Measurements from ENCODE around the gene HAND2.

Gene HAND2

GRCh38 chr4:173529477-173530325 is at the start of gene HAND2:
Gene HAND2, minus strand, starts transcription at chr4:173530229. Its CDS starts 940 bp downstream, at chr4:173529289.
- DNase-seq = peak; percentile 54 to 73

GRCh38 chr4:173578956-173579355 is 48.9 kb upstream of the HAND2 start:
- DNase-seq = no peak

GRCh38 chr4:173577963-173578362 is 47.9 kb upstream of the HAND2 start:
- no peak for DNase-seq

GRCh38 chr4:173575482-173576152 is 45.6 kb upstream of the HAND2 start:
- DNase-seq = no peak

GRCh38 chr4:173573725-173574124 is 43.7 kb upstream of the HAND2 start:
- DNase-seq = no peak

GRCh38 chr4:173573286-173573685 is 43.3 kb upstream of the HAND2 start:
- DNase-seq = no peak

- no peak for DNase-seq
These were observed 42.6 kb upstream of the HAND2 start for GRCh38 chr4:173572493-173573129.

- no peak for DNase-seq
These were observed 41.6 kb upstream of the HAND2 start for GRCh38 chr4:173571620-173572019.

- no peak for DNase-seq
These were observed 35.3 kb upstream of the HAND2 start for GRCh38 chr4:173565281-173565680.

GRCh38 chr4:173564461-173564860 is 34.4 kb upstream of the HAND2 start:
- no peak for DNase-seq

GRCh38 chr4:173560896-173561295 is 30.9 kb upstream of the HAND2 start:
- DNase-seq = no peak

GRCh38 chr4:173556398-173557131 is 26.5 kb upstream of the HAND2 start:
- DNase-seq = no peak

- DNase-seq = no peak
These were observed 17.9 kb upstream of the HAND2 start for GRCh38 chr4:173547889-173548288.

GRCh38 chr4:173546776-173547175 is 16.7 kb upstream of the HAND2 start:
- no peak for DNase-seq

GRCh38 chr4:173545440-173545839 is 15.4 kb upstream of the HAND2 start:
- DNase-seq = no peak

- no peak for DNase-seq
These were observed 13.2 kb upstream of the HAND2 start for GRCh38 chr4:173543266-173543665.

GRCh38 chr4:173539986-173540385 is 10.0 kb upstream of the HAND2 start:
- no peak for DNase-seq

GRCh38 chr4:173538909-173539445 is 8.9 kb upstream of the HAND2 start:
- peak in 1 of 2 experiments; percentile 36 for DNase-seq

- peak; percentile 72 to 89 for DNase-seq
These were observed 8.3 kb upstream of the HAND2 start for GRCh38 chr4:173538148-173538908.

GRCh38 chr4:173537613-173538147 is 7.7 kb upstream of the HAND2 start:
- DNase-seq = no peak

- no peak for DNase-seq
These were observed 6.9 kb upstream of the HAND2 start for GRCh38 chr4:173536808-173537429.

All from NCI-H2081 (cell line).